SK-N-MC (cell line): ENCODE results near the gene PMM1.
"Not testable (repeated sequence)": the region's sequence is repeated elsewhere in the genome, so short reads cannot be mapped to it uniquely, and the experiment has no call there.

Experiments
- DNase-seq: peaks from one replicate; pipeline ENCODE4 v3.0.0-alpha.2; 2011; ENCODE audit warnings: low read depth, low spot score
- H3K27ac ChIP-seq: fragments of 200-600 bp; sonication (generic); 2 replicates; pipeline ENCODE4 v1.5.1; 2016; ENCODE audit warnings: mixed run types
- H3K36me3 ChIP-seq: fragments of 200-600 bp; sonication (generic); 2 replicates; pipeline ENCODE4 v1.6.1; 2017; ENCODE audit warnings: antibody characterized with exemption, low read length, mixed read lengths; ENCODE audit not compliant: insufficient read depth
- H3K4me3 ChIP-seq: fragments of 200-600 bp; sonication (generic); 2 replicates; pipeline ENCODE4 v1.5.1; 2016
- H3K9ac ChIP-seq: fragments of 200-600 bp; sonication (generic); 2 replicates; pipeline ENCODE4 v1.8.0; 2017; ENCODE audit warnings: mixed run types, mixed read lengths; ENCODE audit not compliant: insufficient read length
- H3K9me3 ChIP-seq: fragments of 200-600 bp; sonication (generic); 2 replicates; pipeline ENCODE4 v1.6.1; 2017; ENCODE audit warnings: low read depth, mild to moderate bottlenecking, antibody characterized with exemption, low read length, moderate library complexity, mixed read lengths
- EZH2 ChIP-seq: fragments of 200-600 bp; sonication (generic); IDR thresholded peaks from one replicate; pipeline ENCODE4 v1.6.1; 2017; ENCODE audit warnings: antibody characterized with exemption
- FOXP2 ChIP-seq: optimal IDR thresholded peaks from 2 replicates; pipeline ENCODE3; 2011; ENCODE audit warnings: mild to moderate bottlenecking, moderate library complexity; ENCODE audit not compliant: insufficient read depth; ENCODE audit errors: extremely low read length, control extremely low read depth
- POLR2AphosphoS5 ChIP-seq: IDR thresholded peaks from 2 replicates; pipeline ENCODE4 v1.6.1; 2012; ENCODE audit warnings: mild to moderate bottlenecking, low read depth, low read length, borderline replicate concordance

PMM1 gene

DNA sequence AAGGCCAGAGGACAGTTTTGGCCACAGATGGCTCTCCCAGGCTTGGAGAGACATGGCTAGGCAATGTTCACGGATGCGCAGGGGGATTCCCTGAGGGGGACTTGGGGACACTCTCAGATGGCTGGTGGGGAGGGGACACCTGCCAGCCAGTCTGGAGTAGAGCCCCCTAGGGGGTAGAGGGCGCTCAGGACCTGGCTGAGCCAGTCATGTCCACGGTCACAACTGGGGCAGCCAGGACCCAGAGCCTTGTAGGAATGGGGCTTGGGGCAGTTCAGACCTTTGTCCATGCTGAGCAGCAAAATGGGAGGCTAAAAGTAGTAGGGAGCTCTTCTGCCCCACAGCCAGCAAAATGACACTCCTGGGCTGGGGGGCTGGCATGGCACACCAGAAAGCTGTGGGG, 27.2 kb downstream of the PMM1 start:
- DNase-seq: no peak
- no peaks in the 10 kb centered on the region for H3K36me3 ChIP-seq
- TF ChIP-seq FOXP2 (no peak), EZH2 (no peak), POLR2AphosphoS5 (no peak)
- no peaks in the 10 kb centered on the region for H3K9me3 ChIP-seq
- H3K4me3 ChIP-seq: no peak overlapping the region
- no peak overlapping the region for H3K27ac ChIP-seq
- no peak overlapping the region for H3K9ac ChIP-seq

DNA sequence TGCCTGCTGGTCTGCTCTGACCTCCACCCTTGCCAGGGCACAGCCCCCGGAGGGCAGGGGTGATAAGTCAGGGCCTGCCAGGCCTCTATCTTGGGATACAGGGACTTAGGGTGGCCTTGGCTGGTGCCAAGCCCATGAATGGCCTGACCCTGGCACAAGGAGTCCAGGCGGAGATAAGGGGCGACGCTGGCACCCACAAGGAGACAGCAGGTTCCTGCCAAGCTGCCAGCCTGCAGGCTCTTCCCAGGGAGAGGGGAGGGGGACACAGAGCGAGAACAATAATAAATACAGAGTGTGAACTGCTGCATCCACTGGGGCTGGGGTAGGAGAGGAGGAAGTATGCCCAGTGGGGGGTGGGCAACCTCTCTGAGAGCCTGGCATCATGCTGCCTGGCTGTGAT, 27.9 kb downstream of the PMM1 start:
- Histone ChIP-seq H3K9ac (no peak overlapping the region), H3K9me3 (no peaks in the 10 kb centered on the region), H3K36me3 (no peaks in the 10 kb centered on the region), H3K27ac (no peak overlapping the region), H3K4me3 (no peak overlapping the region)
- no peak for DNase-seq
- no peak for TF ChIP-seq EZH2

DNA sequence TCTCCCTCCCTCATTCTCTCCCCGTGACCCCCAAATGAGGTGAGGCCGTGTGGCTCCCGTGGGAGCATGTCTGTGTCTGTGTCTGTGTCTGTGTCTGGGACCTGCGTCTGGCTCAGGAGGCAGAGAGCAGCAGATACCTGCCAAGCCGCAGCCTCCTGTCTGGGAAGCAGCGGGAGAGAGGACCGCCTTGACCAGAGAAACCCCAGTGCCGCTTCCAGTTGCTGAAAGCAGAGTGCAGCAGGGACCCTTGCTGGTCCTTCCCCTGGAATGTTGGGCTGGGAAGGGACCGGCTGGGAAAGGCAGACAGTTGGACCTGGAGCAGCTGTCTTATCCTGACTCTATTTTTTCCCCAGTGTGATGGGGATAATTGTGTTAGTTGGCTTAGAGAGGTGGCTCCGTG, 28.3 kb downstream of the PMM1 start:
- no peak overlapping the region for H3K27ac ChIP-seq
- no peak overlapping the region for H3K9ac ChIP-seq
- DNase-seq: no peak
- H3K4me3 ChIP-seq: no peak overlapping the region
- no peaks in the 10 kb centered on the region for H3K9me3 ChIP-seq
- TF ChIP-seq POLR2AphosphoS5: no peak
- TF ChIP-seq FOXP2: no peak
- TF ChIP-seq EZH2: no peak
- H3K36me3 ChIP-seq: no peaks in the 10 kb centered on the region

DNA sequence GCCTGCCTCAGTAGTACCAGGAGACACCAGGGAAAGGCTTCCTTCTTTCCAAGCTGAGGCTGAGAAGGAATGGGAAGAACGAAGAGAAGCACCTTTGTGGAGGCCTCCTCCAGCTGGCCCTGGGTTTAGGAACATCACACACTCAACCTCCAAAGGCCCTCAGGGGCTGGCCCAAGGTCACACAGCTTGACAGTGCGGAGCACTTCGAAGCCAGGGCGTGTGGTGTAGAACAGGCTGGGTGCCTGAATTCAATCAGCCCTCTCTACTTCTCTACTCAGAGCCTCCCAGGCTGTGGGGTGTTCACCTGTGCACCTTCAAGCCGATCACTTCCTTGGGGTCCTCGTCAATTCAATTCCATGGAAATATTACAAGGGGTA, 29.6 kb downstream of the PMM1 start:
- H3K4me3 ChIP-seq: no peak overlapping the region
- H3K36me3 ChIP-seq: no peaks in the 10 kb centered on the region
- H3K27ac ChIP-seq: no peak overlapping the region
- TF ChIP-seq EZH2 (no peak), FOXP2 (no peak), POLR2AphosphoS5 (no peak)
- DNase-seq: no peak
- no peak overlapping the region for H3K9ac ChIP-seq
- no peaks in the 10 kb centered on the region for H3K9me3 ChIP-seq

DNA sequence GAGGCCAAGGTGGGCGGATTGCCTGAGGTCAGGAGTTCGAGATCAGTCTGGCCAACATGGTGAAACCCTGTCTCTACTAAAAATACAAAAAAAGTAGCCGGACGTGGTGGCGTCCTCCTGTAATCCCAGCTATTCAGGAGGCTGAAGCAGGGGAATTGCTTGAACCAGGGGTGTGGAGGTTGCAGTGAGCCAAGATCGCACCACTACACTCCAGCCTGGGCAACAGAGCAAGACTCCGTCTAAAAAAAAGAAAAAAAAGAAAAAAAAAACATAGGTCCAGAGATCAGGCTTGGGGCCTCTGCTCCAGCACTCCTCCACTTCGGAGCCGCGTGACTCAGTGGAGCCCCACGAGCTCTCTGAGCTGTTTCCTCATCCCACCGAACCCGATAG, 31.4 kb downstream of the PMM1 start:
- not testable (repeated sequence) for H3K27ac ChIP-seq, H3K4me3 ChIP-seq, DNase-seq, H3K9ac ChIP-seq, H3K36me3 ChIP-seq, H3K9me3 ChIP-seq

DNA sequence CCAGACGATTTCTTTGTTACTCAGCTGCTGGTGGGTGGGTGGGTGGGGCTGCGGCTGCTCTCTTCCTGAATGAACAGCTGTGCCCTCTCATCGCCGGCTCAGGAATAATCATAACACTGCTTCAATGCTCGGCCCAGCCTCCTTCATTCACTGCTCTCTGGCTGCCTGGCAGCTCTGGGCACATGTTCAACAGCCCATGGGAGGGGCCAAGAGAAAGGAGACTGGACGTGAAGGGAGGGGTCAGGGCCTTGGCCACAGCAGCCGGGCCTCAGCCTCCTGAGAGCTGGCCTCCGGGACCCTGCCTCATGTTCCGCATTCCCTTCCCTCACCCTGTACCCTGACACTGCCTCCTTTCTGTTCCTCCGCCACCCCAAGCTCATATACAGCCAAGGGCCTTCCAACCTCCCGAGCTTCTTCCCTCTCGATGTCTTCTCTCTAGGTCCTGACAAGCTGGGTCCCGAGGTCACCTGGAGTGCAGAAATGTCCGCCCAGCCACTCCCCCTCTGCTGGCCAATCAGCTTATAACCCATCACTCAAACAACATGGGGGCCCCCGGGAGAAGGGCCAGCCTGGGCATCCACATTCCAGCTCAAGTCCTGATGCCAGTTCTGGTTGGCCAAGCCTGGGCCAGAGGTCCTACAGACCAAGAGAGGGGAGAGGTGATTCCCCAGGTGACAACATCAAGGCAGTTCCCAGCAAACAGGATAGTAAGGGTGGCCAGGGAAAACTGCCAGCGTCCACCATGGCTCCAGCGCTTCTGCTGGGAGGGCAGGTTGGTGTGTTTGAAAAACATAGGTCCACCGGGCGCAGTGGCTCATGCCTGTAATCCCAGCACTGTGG, 32.0 kb downstream of the PMM1 start:
- TF ChIP-seq FOXP2 (no peak), EZH2 (no peak), POLR2AphosphoS5 (no peak)
- Histone ChIP-seq H3K4me3 (no peak overlapping the region), H3K9ac (no peak overlapping the region), H3K27ac (no peak overlapping the region), H3K9me3 (no peaks in the 10 kb centered on the region), H3K36me3 (no peaks in the 10 kb centered on the region)
- no peak for DNase-seq

DNA sequence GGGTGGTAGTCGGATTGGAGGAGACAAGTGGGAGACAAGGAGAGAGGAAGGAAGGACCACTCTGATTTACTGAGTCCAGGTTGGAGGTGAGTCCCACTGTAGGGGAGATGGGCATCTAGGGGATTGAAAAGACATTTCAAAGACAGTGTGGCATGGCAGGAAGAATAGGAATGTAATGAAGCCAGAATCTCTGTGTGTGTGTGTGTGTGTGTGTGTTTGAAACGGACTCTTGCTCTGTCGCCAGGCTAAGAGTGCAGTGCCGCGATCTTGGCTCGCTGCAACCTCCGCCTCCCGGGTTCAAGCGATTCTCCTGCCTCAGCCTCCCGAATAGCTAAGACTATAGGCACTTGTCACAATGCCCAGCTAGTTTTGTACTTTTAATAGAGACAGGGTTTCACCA, 33.1 kb downstream of the PMM1 start:
- Histone ChIP-seq H3K36me3 (no peaks in the 10 kb centered on the region), H3K9me3 (no peaks in the 10 kb centered on the region), H3K27ac (no peak overlapping the region), H3K9ac (no peak overlapping the region), H3K4me3 (no peak overlapping the region)
- no peak for DNase-seq
- no peak for TF ChIP-seq EZH2
- TF ChIP-seq FOXP2: no peak
- TF ChIP-seq POLR2AphosphoS5: no peak

DNA sequence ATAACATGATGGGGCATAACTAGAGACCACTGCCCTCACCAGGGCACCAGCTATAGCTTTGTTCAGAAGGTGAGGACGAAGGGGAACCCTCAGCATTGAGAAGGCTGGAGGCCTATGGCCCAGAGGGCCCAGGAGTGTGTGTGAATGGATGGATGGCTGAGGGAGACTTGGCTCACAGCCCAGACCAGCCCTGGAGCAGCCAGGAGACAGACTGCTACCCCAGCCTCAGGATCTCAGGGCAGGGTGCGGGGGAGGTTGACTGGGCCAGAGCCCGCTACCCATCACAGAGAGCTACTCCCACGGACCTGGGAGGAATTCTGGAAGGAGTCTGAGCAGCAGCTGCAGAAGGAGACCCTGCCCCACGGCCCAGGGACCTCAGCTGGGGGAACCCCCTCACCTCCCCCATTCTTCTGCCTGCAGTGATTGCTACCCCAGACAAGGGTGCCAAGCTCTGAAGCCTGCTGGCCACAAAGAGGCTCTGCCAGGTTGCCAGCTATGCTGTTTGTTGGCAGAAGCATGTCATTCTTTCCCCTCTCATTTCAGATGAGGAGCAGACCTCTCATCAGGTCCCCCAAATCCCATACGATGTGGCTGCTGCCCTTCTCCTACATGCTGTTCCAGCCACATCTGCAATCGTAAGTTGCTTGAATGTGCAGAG, 34.2 kb downstream of the PMM1 start:
- no peak overlapping the region for H3K27ac ChIP-seq
- no peak for TF ChIP-seq EZH2
- TF ChIP-seq POLR2AphosphoS5: no peak
- no peak for TF ChIP-seq FOXP2

DNA sequence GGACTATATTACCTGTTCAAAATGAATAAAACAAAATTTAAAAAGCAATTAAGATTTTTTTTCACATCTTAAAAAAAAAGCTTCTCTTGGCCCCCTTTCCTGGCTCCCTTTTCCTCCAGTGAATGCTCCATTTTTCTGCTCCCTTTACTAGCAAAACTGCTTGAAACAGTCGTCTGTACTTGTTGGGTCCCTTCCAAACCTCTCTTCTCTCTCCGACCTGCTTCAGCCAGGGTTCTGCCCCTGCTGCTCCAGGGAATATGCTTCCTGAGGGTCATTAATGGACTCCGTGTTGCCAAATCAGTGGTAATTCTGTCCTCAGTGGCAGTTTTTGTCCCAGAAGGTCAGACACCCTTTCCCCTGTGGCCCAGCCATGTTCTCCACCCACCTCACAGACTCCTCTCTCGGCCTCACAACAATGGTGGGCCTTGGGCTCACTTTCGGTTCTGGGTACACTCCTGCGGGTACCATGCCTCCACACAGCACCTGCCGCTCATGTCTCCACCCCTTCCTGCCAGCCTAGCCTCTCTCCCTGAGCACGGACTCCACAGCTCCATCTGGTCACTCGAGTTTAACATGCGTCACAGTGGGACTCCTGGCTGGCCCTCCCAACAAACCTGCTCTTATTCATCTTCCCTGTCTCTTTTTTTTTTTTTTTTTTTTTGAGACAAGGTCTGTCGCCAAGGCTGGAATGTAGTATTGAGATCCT, 37.6 kb downstream of the PMM1 start:
- Histone ChIP-seq H3K27ac (no peak overlapping the region), H3K9me3 (no peaks in the 10 kb centered on the region), H3K9ac (no peak overlapping the region), H3K36me3 (no peaks in the 10 kb centered on the region), H3K4me3 (no peak overlapping the region)
- no peak for TF ChIP-seq FOXP2
- TF ChIP-seq POLR2AphosphoS5: no peak
- TF ChIP-seq EZH2: no peak
- no peak for DNase-seq

More for the DNA sequence above, 34.2 kb downstream of the PMM1 start:
- H3K9me3 ChIP-seq: no peaks in the 10 kb centered on the region
- H3K4me3 ChIP-seq: no peak overlapping the region
- no peak for DNase-seq
- no peak overlapping the region for H3K9ac ChIP-seq
- no peaks in the 10 kb centered on the region for H3K36me3 ChIP-seq
